Measurements from ENCODE around the gene ZNF787.
"Not testable (repeated sequence)": the region's sequence is repeated elsewhere in the genome, so short reads cannot be mapped to it uniquely, and the experiment has no call there.

ZNF787 gene

GRCh38 chr19:56107626-56108351 is 13.3 kb downstream of the ZNF787 start:
- H3K9ac ChIP-seq (ENCODE audit: low read length in 5 of 5) = no peak overlapping the region
- no peak overlapping the region for H3K4me3 ChIP-seq (ENCODE audit: low read depth in 1 of 5, low read length in 5 of 5)
- H3K9me3 ChIP-seq (ENCODE audit: control insufficient read depth in 5 of 5, low read length in 5 of 5) = no peaks in the 10 kb centered on the region
- H3K27me3 ChIP-seq (ENCODE audit: control insufficient read depth in 5 of 5, insufficient read depth in 4 of 5, low read length in 5 of 5) = no peaks in the 10 kb centered on the region
- peaks cover 13 to 85% (median 70%) of the 10 kb centered on the region in 5 donors for H3K4me1 ChIP-seq (ENCODE audit: control insufficient read depth in 5 of 5, insufficient read depth in 5 of 5, low read length in 5 of 5)
- no peak overlapping the region for H3K27ac ChIP-seq (ENCODE audit: low read depth, low read length)
- H3K36me3 ChIP-seq (ENCODE audit: control insufficient read depth in 5 of 5, insufficient read depth in 5 of 5, low read length in 5 of 5) = peaks cover 0 to 14% (median 5%) of the 10 kb centered on the region in 5 donors

DNA sequence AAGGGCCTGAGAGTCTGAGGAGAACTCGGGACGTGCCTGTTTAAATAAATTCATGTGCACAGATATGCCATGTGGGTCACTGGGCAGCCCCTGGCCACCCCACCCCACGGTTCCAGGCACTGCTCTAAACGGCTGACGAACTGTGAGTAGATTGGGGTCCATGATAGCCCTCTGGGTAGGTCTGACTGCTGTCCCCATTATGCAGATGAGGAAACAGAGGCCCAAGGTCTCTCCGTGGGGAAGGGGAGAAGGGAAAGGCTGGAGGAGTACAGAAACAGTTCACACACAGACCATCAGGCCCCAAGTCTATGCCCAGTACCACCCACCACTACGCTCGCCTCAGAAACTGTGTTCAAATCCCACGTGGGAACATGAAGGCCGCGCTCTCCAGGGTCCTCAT is 14.1 kb downstream of the ZNF787 start:
- Histone ChIP-seq H3K36me3 (ENCODE audit: control insufficient read depth in 5 of 5, insufficient read depth in 5 of 5, low read length in 5 of 5) (peaks cover 0 to 22% (median 13%) of the 10 kb centered on the region in 5 donors), H3K27ac (ENCODE audit: low read depth, low read length) (no peak overlapping the region), H3K4me3 (ENCODE audit: low read depth in 1 of 5, low read length in 5 of 5) (no peak overlapping the region), H3K27me3 (ENCODE audit: control insufficient read depth in 5 of 5, insufficient read depth in 4 of 5, low read length in 5 of 5) (no peaks in the 10 kb centered on the region), H3K4me1 (ENCODE audit: control insufficient read depth in 5 of 5, insufficient read depth in 5 of 5, low read length in 5 of 5) (peaks cover 10 to 78% (median 63%) of the 10 kb centered on the region in 5 donors), H3K9ac (ENCODE audit: low read length in 5 of 5) (no peak overlapping the region), H3K9me3 (ENCODE audit: control insufficient read depth in 5 of 5, low read length in 5 of 5) (no peaks in the 10 kb centered on the region)

- H3K9me3 ChIP-seq (ENCODE audit: control insufficient read depth in 5 of 5, low read length in 5 of 5) = no peaks in the 10 kb centered on the region
- H3K27me3 ChIP-seq (ENCODE audit: control insufficient read depth in 5 of 5, insufficient read depth in 4 of 5, low read length in 5 of 5) = no peaks in the 10 kb centered on the region
- no peak overlapping the region for H3K4me3 ChIP-seq (ENCODE audit: low read depth in 1 of 5, low read length in 5 of 5)
- peaks cover 0 to 28% (median 19%) of the 10 kb centered on the region in 5 donors for H3K36me3 ChIP-seq (ENCODE audit: control insufficient read depth in 5 of 5, insufficient read depth in 5 of 5, low read length in 5 of 5)
- H3K4me1 ChIP-seq (ENCODE audit: control insufficient read depth in 5 of 5, insufficient read depth in 5 of 5, low read length in 5 of 5) = peaks cover 8 to 72% (median 57%) of the 10 kb centered on the region in 5 donors
- no peak overlapping the region for H3K9ac ChIP-seq (ENCODE audit: low read length in 5 of 5)
- no peak overlapping the region for H3K27ac ChIP-seq (ENCODE audit: low read depth, low read length)
Observed at GRCh38 chr19:56106397-56106849, 14.7 kb downstream of the ZNF787 start.

- H3K27me3 ChIP-seq (ENCODE audit: control insufficient read depth in 5 of 5, insufficient read depth in 4 of 5, low read length in 5 of 5); H3K4me3 ChIP-seq (ENCODE audit: low read depth in 1 of 5, low read length in 5 of 5); H3K9ac ChIP-seq (ENCODE audit: low read length in 5 of 5); H3K9me3 ChIP-seq (ENCODE audit: control insufficient read depth in 5 of 5, low read length in 5 of 5); H3K27ac ChIP-seq (ENCODE audit: low read depth, low read length): not testable (repeated sequence)
- H3K4me1 ChIP-seq (ENCODE audit: control insufficient read depth in 5 of 5, insufficient read depth in 5 of 5, low read length in 5 of 5) = peaks cover 8 to 67% (median 52%) of the 10 kb centered on the region in 5 donors
- peaks cover 0 to 33% (median 24%) of the 10 kb centered on the region in 5 donors for H3K36me3 ChIP-seq (ENCODE audit: control insufficient read depth in 5 of 5, insufficient read depth in 5 of 5, low read length in 5 of 5)
Observed at GRCh38 chr19:56105831-56106396, 15.2 kb downstream of the ZNF787 start.

DNA sequence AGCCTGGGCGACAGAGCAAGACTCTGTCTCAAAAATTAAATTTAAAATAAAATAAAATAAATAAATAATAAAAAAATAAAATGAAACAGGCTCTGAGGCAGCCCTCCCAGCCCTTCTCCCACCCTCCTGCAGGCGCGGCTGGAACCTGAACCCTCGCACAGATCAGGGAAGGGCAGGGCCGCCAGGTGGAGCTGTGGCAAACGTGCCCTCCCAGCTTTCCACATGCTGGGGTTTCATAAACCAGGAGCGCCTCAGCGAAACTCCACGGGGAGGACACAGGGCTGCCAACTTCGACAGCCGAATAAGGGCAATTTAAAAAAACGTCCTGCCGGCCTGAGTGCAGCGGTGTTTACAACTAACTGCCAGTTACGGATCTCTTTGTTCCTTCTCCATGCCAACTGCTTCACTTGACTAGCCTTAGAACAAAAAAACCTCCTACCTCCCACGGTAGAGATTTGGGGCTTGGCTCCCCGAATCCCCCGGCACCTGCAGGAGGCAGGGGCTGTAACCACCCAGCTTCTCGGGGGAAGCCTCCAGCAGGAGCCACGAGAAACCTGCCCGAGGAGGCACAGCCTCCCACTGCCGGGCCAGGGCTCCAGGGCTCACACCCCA is 15.9 kb downstream of the ZNF787 start:
- Histone ChIP-seq H3K4me3 (ENCODE audit: low read depth in 1 of 5, low read length in 5 of 5) (peak overlapping the region in 1 of 5 donors; percentile 37), H3K27me3 (ENCODE audit: control insufficient read depth in 5 of 5, insufficient read depth in 4 of 5, low read length in 5 of 5) (no peaks in the 10 kb centered on the region), H3K9ac (ENCODE audit: low read length in 5 of 5) (peak overlapping the region in 3 of 5 donors; percentile 8 to 41 (median 39)), H3K4me1 (ENCODE audit: control insufficient read depth in 5 of 5, insufficient read depth in 5 of 5, low read length in 5 of 5) (peaks cover 8 to 60% (median 45%) of the 10 kb centered on the region in 5 donors), H3K36me3 (ENCODE audit: control insufficient read depth in 5 of 5, insufficient read depth in 5 of 5, low read length in 5 of 5) (peaks cover 0 to 40% (median 28%) of the 10 kb centered on the region in 5 donors), H3K27ac (ENCODE audit: low read depth, low read length) (no peak overlapping the region), H3K9me3 (ENCODE audit: control insufficient read depth in 5 of 5, low read length in 5 of 5) (no peaks in the 10 kb centered on the region)

DNA sequence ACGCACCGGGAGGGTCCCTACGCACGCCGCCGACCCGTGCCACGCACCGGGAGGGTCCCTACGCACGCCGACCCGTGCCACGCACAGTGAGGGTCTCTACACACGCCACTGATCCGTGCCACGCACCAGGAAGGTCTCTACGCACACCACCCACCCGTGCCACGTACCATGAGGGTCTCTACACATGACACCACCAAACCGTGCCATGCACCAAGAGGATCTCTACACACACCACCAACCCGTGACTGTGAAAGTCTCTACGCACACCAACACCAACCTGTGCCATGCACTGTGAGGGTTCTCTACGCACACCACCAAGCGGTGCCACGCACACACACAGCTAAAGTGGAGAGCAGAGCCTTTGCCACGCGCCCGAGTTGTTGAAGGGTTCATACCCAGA is 16.7 kb downstream of the ZNF787 start:
- Histone ChIP-seq H3K9ac (ENCODE audit: low read length in 5 of 5) (no peak overlapping the region), H3K27me3 (ENCODE audit: control insufficient read depth in 5 of 5, insufficient read depth in 4 of 5, low read length in 5 of 5) (no peaks in the 10 kb centered on the region), H3K27ac (ENCODE audit: low read depth, low read length) (no peak overlapping the region), H3K4me3 (ENCODE audit: low read depth in 1 of 5, low read length in 5 of 5) (no peak overlapping the region), H3K9me3 (ENCODE audit: control insufficient read depth in 5 of 5, low read length in 5 of 5) (no peaks in the 10 kb centered on the region), H3K36me3 (ENCODE audit: control insufficient read depth in 5 of 5, insufficient read depth in 5 of 5, low read length in 5 of 5) (peaks cover 0 to 47% (median 34%) of the 10 kb centered on the region in 5 donors), H3K4me1 (ENCODE audit: control insufficient read depth in 5 of 5, insufficient read depth in 5 of 5, low read length in 5 of 5) (peaks cover 8 to 52% (median 39%) of the 10 kb centered on the region in 5 donors)

DNA sequence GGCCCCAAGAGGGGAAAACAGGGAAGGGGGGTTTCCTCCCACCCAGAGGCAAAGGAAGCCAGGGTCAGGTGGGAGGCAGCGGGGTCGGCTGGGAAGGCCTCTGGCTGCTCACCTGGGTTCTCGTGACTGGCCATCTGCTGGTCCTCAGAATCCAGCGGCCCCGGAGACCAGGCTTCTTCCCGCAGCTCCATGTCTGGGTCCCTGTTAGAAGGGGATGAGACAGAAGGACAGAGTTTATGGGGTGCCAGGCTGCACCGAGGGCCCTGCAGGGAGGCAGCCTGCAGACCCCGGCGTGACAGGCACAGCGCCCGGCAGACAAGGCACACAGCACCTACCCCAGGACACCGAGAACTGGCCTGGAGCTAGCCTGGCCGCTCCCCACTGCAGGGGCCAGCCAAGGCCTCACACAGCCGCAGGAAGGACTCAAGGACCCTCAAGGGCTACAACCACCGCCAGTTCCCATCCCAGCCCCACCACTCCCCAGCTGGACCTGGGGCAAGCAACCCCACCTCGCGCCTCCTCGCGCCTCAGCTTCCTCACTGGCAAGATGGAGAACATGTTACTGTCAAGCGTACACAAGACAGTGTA is 18.0 kb downstream of the ZNF787 start:
- H3K36me3 ChIP-seq (ENCODE audit: control insufficient read depth in 5 of 5, insufficient read depth in 5 of 5, low read length in 5 of 5) = peaks cover 0 to 58% (median 43%) of the 10 kb centered on the region in 5 donors
- no peaks in the 10 kb centered on the region for H3K9me3 ChIP-seq (ENCODE audit: control insufficient read depth in 5 of 5, low read length in 5 of 5)
- peak overlapping the region in 1 of 5 donors; percentile 25 for H3K9ac ChIP-seq (ENCODE audit: low read length in 5 of 5)
- no peak overlapping the region for H3K4me3 ChIP-seq (ENCODE audit: low read depth in 1 of 5, low read length in 5 of 5)
- peaks cover 0 to 39% (median 26%) of the 10 kb centered on the region in 5 donors for H3K4me1 ChIP-seq (ENCODE audit: control insufficient read depth in 5 of 5, insufficient read depth in 5 of 5, low read length in 5 of 5)
- H3K27ac ChIP-seq (ENCODE audit: low read depth, low read length) = no peak overlapping the region
- H3K27me3 ChIP-seq (ENCODE audit: control insufficient read depth in 5 of 5, insufficient read depth in 4 of 5, low read length in 5 of 5) = no peaks in the 10 kb centered on the region

GRCh38 chr19:56101746-56102535 is 19.2 kb downstream of the ZNF787 start:
- peaks cover 0 to 64% (median 45%) of the 10 kb centered on the region in 5 donors for H3K36me3 ChIP-seq (ENCODE audit: control insufficient read depth in 5 of 5, insufficient read depth in 5 of 5, low read length in 5 of 5)
- no peak overlapping the region for H3K27ac ChIP-seq (ENCODE audit: low read depth, low read length)
- peaks cover 0 to 36% (median 27%) of the 10 kb centered on the region in 5 donors for H3K4me1 ChIP-seq (ENCODE audit: control insufficient read depth in 5 of 5, insufficient read depth in 5 of 5, low read length in 5 of 5)
- H3K4me3 ChIP-seq (ENCODE audit: low read depth in 1 of 5, low read length in 5 of 5) = no peak overlapping the region
- no peaks in the 10 kb centered on the region for H3K27me3 ChIP-seq (ENCODE audit: control insufficient read depth in 5 of 5, insufficient read depth in 4 of 5, low read length in 5 of 5)
- no peaks in the 10 kb centered on the region for H3K9me3 ChIP-seq (ENCODE audit: control insufficient read depth in 5 of 5, low read length in 5 of 5)
- H3K9ac ChIP-seq (ENCODE audit: low read length in 5 of 5) = no peak overlapping the region

- Histone ChIP-seq H3K9ac (ENCODE audit: low read length in 5 of 5) (no peak overlapping the region), H3K36me3 (ENCODE audit: control insufficient read depth in 5 of 5, insufficient read depth in 5 of 5, low read length in 5 of 5) (peaks cover 0 to 56% (median 44%) of the 10 kb centered on the region in 5 donors), H3K27ac (ENCODE audit: low read depth, low read length) (no peak overlapping the region), H3K4me3 (ENCODE audit: low read depth in 1 of 5, low read length in 5 of 5) (no peak overlapping the region), H3K27me3 (ENCODE audit: control insufficient read depth in 5 of 5, insufficient read depth in 4 of 5, low read length in 5 of 5) (no peaks in the 10 kb centered on the region), H3K4me1 (ENCODE audit: control insufficient read depth in 5 of 5, insufficient read depth in 5 of 5, low read length in 5 of 5) (peaks cover 0 to 27% (median 19%) of the 10 kb centered on the region in 5 donors), H3K9me3 (ENCODE audit: control insufficient read depth in 5 of 5, low read length in 5 of 5) (no peaks in the 10 kb centered on the region)
Observed at GRCh38 chr19:56101095-56101494, 20.0 kb downstream of the ZNF787 start.

Data from subcutaneous abdominal adipose tissue (tissue), 5 donors.